ENCODE results near the gene MTMR2.
"Not testable (repeated sequence)": the region's sequence is repeated elsewhere in the genome, so short reads cannot be mapped to it uniquely, and the experiment has no call there.

MTMR2 gene

DNA sequence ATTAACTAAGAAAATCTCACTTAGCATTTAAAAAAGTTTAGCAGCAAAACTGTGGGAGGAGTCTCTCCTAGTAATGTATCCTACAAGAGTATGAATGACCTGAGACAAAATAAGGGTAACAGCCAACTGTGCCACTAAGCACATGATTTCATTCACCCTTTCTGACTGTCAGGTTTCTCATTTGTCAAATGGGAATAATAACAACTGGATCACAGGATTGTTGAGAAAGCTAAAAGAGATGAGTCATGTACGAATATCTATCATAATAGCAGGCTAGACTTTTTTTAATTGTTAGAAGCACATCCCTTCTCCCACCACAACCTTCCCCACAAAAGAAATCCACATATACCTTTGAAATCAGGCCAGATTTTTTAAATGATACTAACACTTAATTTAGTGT, 39.5 kb downstream of the MTMR2 start:
- no peak overlapping the region for H3K4me3 ChIP-seq (ENCODE audit: low read depth in 1 of 2, low read length in 2 of 2)
- no peaks in the 10 kb centered on the region for H3K4me1 ChIP-seq (ENCODE audit: control insufficient read depth in 1 of 2, insufficient read depth in 2 of 2, low read length in 2 of 2)
- no peaks in the 10 kb centered on the region for H3K27me3 ChIP-seq (ENCODE audit: low read depth, low read length)
- no peaks in the 10 kb centered on the region for H3K9me3 ChIP-seq (ENCODE audit: control insufficient read depth in 1 of 2, low read length in 2 of 2)
- H3K36me3 ChIP-seq (ENCODE audit: control insufficient read depth in 1 of 2, insufficient read depth in 2 of 2, low read length in 2 of 2) = peaks cover 3 to 10% of the 10 kb centered on the region in 2 donors
- no peak overlapping the region for H3K27ac ChIP-seq (ENCODE audit: low read length)

DNA sequence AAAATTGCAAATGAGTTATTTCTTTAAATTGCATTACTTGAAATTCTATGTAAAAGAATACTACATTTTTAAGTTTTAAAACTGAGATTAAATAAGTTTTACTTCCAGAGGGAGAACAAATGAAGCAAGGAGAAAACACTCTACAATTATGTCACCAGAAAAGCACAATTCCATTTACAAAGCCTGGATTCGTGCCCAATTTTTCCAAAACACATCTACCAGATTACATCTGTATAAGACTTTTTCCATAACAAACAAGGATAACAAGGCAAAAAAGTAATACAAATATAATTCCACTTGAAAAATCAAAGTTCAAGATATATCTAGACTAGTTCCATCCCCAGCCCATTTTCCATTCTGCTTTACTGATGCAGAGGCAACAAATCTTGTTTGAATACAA, 40.5 kb downstream of the MTMR2 start:
- no peak overlapping the region for H3K4me3 ChIP-seq (ENCODE audit: low read depth in 1 of 2, low read length in 2 of 2)
- H3K4me1 ChIP-seq (ENCODE audit: control insufficient read depth in 1 of 2, insufficient read depth in 2 of 2, low read length in 2 of 2) = no peaks in the 10 kb centered on the region
- no peaks in the 10 kb centered on the region for H3K9me3 ChIP-seq (ENCODE audit: control insufficient read depth in 1 of 2, low read length in 2 of 2)
- H3K36me3 ChIP-seq (ENCODE audit: control insufficient read depth in 1 of 2, insufficient read depth in 2 of 2, low read length in 2 of 2) = peaks cover 3 to 10% of the 10 kb centered on the region in 2 donors
- no peaks in the 10 kb centered on the region for H3K27me3 ChIP-seq (ENCODE audit: low read depth, low read length)
- no peak overlapping the region for H3K27ac ChIP-seq (ENCODE audit: low read length)

DNA sequence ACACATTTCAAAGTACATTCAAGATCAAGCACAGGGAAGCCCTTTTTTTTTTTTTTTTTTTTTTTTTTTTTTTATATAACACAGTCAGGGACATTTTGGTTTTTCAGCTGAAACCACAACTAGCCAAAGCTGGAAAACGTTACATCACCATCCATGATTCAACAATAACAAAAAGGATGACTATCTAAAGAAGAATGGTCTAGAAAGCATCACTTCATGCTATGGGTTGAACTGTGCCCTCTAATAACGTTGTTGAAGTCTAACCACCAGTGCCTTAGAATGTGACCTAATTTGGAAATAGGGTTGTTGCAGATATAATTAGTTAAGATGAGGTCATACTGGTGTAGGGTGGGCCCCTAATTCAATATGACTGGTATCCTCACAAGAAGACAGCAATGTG, 46.6 kb downstream of the MTMR2 start:
- Histone ChIP-seq H3K27me3 (ENCODE audit: low read depth, low read length) (no peaks in the 10 kb centered on the region), H3K9me3 (ENCODE audit: control insufficient read depth in 1 of 2, low read length in 2 of 2) (no peaks in the 10 kb centered on the region), H3K36me3 (ENCODE audit: control insufficient read depth in 1 of 2, insufficient read depth in 2 of 2, low read length in 2 of 2) (peaks cover 0 to 3% of the 10 kb centered on the region in 2 donors), H3K4me1 (ENCODE audit: control insufficient read depth in 1 of 2, insufficient read depth in 2 of 2, low read length in 2 of 2) (no peaks in the 10 kb centered on the region), H3K27ac (ENCODE audit: low read length) (no peak overlapping the region), H3K4me3 (ENCODE audit: low read depth in 1 of 2, low read length in 2 of 2) (no peak overlapping the region)

DNA sequence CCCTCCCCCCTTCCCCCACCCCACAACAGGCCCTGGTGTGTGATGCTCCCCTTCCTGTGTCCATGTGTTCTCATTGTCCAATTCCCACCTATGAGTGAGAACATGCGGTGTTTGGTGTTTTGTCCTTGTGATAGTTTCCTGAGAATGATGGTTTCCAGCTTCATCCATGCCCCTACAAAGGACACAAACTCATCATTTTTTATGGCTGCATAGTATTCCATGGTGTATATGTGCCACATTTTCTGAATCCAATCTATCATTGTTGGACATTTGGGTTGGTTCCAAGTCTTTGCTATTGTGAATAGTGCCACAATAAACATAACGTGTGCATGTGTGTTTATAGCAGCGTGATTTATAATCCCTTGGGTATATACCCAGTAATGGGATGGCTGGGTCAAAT, 53.0 kb downstream of the MTMR2 start:
- not testable (repeated sequence) for H3K4me3 ChIP-seq (ENCODE audit: low read depth in 1 of 2, low read length in 2 of 2); H3K27me3 ChIP-seq (ENCODE audit: low read depth, low read length)

DNA sequence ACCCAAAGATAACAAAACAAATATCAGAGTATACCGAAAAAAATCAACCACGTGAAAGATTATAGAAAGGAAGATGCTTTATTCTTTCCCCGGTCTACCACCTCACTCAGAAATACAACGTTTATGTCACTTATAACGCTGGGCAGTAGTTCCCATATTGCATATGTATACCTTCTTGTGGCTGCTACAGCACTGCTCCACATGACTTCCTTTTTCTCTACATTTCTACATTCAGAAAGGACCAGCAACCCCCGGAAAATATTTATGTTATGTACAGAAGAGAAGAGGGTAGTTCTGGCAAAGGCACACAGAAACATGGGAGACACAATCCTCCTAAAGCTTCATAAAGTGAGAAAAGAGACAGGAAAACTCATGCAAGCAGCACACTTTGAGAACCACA, 56.8 kb downstream of the MTMR2 start:
- Histone ChIP-seq H3K9me3 (ENCODE audit: control insufficient read depth in 1 of 2, low read length in 2 of 2) (no peaks in the 10 kb centered on the region), H3K27ac (ENCODE audit: low read length) (no peak overlapping the region), H3K4me1 (ENCODE audit: control insufficient read depth in 1 of 2, insufficient read depth in 2 of 2, low read length in 2 of 2) (no peaks in the 10 kb centered on the region), H3K27me3 (ENCODE audit: low read depth, low read length) (no peaks in the 10 kb centered on the region), H3K4me3 (ENCODE audit: low read depth in 1 of 2, low read length in 2 of 2) (no peak overlapping the region), H3K36me3 (ENCODE audit: control insufficient read depth in 1 of 2, insufficient read depth in 2 of 2, low read length in 2 of 2) (peaks cover 8 to 13% of the 10 kb centered on the region in 2 donors)

More for the DNA sequence above, 53.0 kb downstream of the MTMR2 start:
- H3K4me1 ChIP-seq (ENCODE audit: control insufficient read depth in 1 of 2, insufficient read depth in 2 of 2, low read length in 2 of 2); H3K36me3 ChIP-seq (ENCODE audit: control insufficient read depth in 1 of 2, insufficient read depth in 2 of 2, low read length in 2 of 2); H3K27ac ChIP-seq (ENCODE audit: low read length); H3K9me3 ChIP-seq (ENCODE audit: control insufficient read depth in 1 of 2, low read length in 2 of 2): not testable (repeated sequence)

DNA sequence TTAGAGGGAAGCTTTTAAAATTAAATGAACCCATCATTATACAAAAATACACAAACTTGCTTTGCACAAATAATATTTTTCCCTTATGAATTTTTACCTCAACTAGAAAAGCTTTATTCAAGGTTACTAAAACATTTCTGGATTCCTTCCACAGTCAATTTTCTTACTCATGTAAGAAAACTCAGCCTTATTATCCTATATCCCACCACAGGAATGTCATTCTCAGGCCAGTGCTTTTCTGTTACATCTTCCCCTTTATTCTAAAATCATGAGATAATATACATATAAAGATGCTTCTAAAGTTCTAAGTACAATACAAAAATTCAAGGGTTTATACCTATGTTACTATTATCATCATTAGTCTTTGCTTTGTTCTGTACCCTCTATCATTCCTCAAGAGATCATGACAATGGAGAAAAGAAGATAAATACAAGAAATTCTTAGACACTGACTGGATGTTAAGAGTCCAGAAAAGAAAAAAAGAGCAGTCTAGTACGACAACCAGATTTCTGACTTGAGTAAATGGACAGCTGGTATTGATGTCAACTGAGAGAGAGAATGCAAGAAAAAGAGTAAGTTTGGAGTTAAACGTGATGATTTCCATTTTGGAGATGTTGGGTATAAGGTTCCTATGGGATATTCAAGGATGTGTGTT, 60.3 kb downstream of the MTMR2 start:
- no peak overlapping the region for H3K27ac ChIP-seq (ENCODE audit: low read length)
- H3K36me3 ChIP-seq (ENCODE audit: control insufficient read depth in 1 of 2, insufficient read depth in 2 of 2, low read length in 2 of 2) = peaks cover 13 to 17% of the 10 kb centered on the region in 2 donors
- H3K27me3 ChIP-seq (ENCODE audit: low read depth, low read length) = no peaks in the 10 kb centered on the region
- no peak overlapping the region for H3K4me3 ChIP-seq (ENCODE audit: low read depth in 1 of 2, low read length in 2 of 2)
- H3K4me1 ChIP-seq (ENCODE audit: control insufficient read depth in 1 of 2, insufficient read depth in 2 of 2, low read length in 2 of 2) = no peaks in the 10 kb centered on the region
- no peaks in the 10 kb centered on the region for H3K9me3 ChIP-seq (ENCODE audit: control insufficient read depth in 1 of 2, low read length in 2 of 2)

DNA sequence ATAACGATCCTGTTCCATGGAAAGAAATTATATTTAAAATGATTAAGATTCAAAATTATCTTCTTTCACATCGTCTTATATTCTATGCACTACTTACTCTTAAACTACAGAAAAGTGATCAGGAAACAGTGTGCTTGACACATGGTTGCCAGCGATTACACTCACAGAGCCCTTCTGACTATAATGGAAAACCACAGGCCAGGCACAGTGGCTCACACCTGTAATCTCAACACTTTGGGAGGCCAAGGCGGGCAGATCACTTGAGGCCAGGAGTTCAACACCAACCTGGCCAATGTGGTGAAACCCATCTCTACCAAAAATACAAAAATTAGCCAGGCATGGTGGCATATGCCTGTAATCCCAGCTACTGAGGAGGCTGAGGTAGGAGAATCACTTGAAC, 63.9 kb downstream of the MTMR2 start:
- H3K4me1 ChIP-seq (ENCODE audit: control insufficient read depth in 1 of 2, insufficient read depth in 2 of 2, low read length in 2 of 2); H3K9me3 ChIP-seq (ENCODE audit: control insufficient read depth in 1 of 2, low read length in 2 of 2); H3K27ac ChIP-seq (ENCODE audit: low read length); H3K4me3 ChIP-seq (ENCODE audit: low read depth in 1 of 2, low read length in 2 of 2); H3K27me3 ChIP-seq (ENCODE audit: low read depth, low read length): not testable (repeated sequence)
- peaks cover 15 to 37% of the 10 kb centered on the region in 2 donors for H3K36me3 ChIP-seq (ENCODE audit: control insufficient read depth in 1 of 2, insufficient read depth in 2 of 2, low read length in 2 of 2)

DNA sequence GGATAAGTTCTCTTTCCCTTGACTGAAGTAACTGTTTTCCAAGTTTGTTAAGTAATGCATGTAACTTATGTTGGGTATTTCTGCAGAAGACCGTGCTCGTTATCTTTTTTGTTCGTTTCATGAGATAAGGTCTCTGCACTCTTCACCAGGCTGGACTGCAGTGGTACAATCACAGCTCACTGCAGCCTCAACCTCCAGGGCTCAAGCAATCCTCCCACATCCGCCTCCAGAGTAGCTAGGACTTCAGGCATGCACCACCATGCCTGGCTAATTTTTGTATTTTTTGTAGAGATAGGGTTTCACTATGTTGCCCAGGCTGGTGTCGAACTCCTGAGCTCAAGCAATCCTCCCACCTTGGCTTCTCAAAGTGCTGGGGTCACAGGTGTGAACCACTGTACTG, 69.5 kb downstream of the MTMR2 start:
- not testable (repeated sequence) for H3K27ac ChIP-seq (ENCODE audit: low read length); H3K27me3 ChIP-seq (ENCODE audit: low read depth, low read length); H3K4me1 ChIP-seq (ENCODE audit: control insufficient read depth in 1 of 2, insufficient read depth in 2 of 2, low read length in 2 of 2); H3K4me3 ChIP-seq (ENCODE audit: low read depth in 1 of 2, low read length in 2 of 2); H3K9me3 ChIP-seq (ENCODE audit: control insufficient read depth in 1 of 2, low read length in 2 of 2)
- peaks cover 9 to 31% of the 10 kb centered on the region in 2 donors for H3K36me3 ChIP-seq (ENCODE audit: control insufficient read depth in 1 of 2, insufficient read depth in 2 of 2, low read length in 2 of 2)

DNA sequence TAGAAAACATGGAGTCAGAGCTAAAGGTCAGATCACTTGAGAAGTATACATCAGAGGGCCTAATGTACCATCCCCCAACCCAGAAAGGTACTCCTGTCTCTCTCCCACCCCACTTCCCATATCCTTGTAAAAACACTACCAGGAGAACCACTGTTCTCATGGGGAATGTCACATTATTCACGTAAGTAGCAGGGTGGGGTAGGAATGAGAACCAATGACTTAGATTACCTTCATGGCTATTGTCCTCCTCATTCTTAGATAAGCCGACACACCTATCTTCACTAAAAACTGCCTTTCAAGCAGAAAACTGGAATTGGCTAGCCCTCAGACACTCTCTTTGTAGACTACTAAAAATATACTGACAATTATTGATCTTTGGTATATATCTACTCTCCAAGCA, 70.0 kb downstream of the MTMR2 start:
- Histone ChIP-seq H3K36me3 (ENCODE audit: control insufficient read depth in 1 of 2, insufficient read depth in 2 of 2, low read length in 2 of 2) (peaks cover 9 to 27% of the 10 kb centered on the region in 2 donors), H3K4me1 (ENCODE audit: control insufficient read depth in 1 of 2, insufficient read depth in 2 of 2, low read length in 2 of 2) (no peaks in the 10 kb centered on the region)

DNA sequence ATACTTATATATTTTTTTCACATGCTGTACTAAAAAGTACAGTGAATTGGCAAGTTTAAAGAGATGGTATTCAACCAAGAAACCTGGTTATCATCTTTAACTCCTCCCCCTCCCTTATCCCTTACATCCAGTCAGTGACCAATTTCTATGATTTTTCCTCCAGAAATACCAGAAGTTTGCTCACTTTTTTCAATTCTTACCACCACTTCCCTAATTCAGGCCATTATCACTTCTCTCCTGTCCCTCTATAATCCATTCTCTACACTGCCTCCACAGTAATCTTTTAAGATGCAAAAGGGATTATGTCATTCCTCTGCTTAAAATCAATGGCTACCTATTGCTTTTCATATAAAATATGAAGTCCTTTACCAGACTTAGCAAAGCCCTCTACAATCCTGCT, 70.8 kb downstream of the MTMR2 start:
- no peak overlapping the region for H3K27ac ChIP-seq (ENCODE audit: low read length)
- no peaks in the 10 kb centered on the region for H3K9me3 ChIP-seq (ENCODE audit: control insufficient read depth in 1 of 2, low read length in 2 of 2)
- peaks cover 6 to 26% of the 10 kb centered on the region in 2 donors for H3K36me3 ChIP-seq (ENCODE audit: control insufficient read depth in 1 of 2, insufficient read depth in 2 of 2, low read length in 2 of 2)
- no peaks in the 10 kb centered on the region for H3K4me1 ChIP-seq (ENCODE audit: control insufficient read depth in 1 of 2, insufficient read depth in 2 of 2, low read length in 2 of 2)
- H3K4me3 ChIP-seq (ENCODE audit: low read depth in 1 of 2, low read length in 2 of 2) = no peak overlapping the region
- H3K27me3 ChIP-seq (ENCODE audit: low read depth, low read length) = no peaks in the 10 kb centered on the region

More for the DNA sequence above, 70.0 kb downstream of the MTMR2 start:
- no peaks in the 10 kb centered on the region for H3K27me3 ChIP-seq (ENCODE audit: low read depth, low read length)
- H3K9me3 ChIP-seq (ENCODE audit: control insufficient read depth in 1 of 2, low read length in 2 of 2) = no peaks in the 10 kb centered on the region
- H3K27ac ChIP-seq (ENCODE audit: low read length) = no peak overlapping the region
- H3K4me3 ChIP-seq (ENCODE audit: low read depth in 1 of 2, low read length in 2 of 2) = no peak overlapping the region

DNA sequence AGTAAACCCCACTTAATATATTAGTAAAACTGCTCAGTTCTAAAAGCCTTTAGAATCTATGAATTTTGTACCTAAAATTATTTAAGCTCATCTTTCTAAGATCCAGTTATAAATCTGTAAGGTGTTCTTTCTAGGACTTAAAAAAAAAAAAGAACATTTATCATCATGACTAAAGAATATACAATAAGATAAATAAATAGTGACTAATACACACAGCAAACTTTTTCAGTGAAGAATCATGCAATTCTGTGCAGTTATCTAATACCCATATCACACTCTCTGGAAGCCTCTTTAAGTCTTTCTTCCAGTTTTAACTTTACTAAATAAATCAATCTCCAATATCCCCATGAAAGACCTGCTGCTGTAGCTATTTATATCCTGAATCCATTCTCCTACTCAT, 73.8 kb downstream of the MTMR2 start:
- peaks cover 7 to 21% of the 10 kb centered on the region in 2 donors for H3K36me3 ChIP-seq (ENCODE audit: control insufficient read depth in 1 of 2, insufficient read depth in 2 of 2, low read length in 2 of 2)
- no peak overlapping the region for H3K27ac ChIP-seq (ENCODE audit: low read length)

More for the DNA sequence above, 73.8 kb downstream of the MTMR2 start:
- Histone ChIP-seq H3K4me1 (ENCODE audit: control insufficient read depth in 1 of 2, insufficient read depth in 2 of 2, low read length in 2 of 2) (no peaks in the 10 kb centered on the region), H3K4me3 (ENCODE audit: low read depth in 1 of 2, low read length in 2 of 2) (no peak overlapping the region), H3K27me3 (ENCODE audit: low read depth, low read length) (no peaks in the 10 kb centered on the region), H3K9me3 (ENCODE audit: control insufficient read depth in 1 of 2, low read length in 2 of 2) (no peaks in the 10 kb centered on the region)
